Endometrial microvascular endothelial cells (primary cell): ENCODE results near the gene SLC35G3. TPM values are rescaled to one million over a fixed set of nuclear protein-coding genes. Genes with fewer than 3 reads are reported as not detected.
"Not testable (repeated sequence)": the region's sequence is repeated elsewhere in the genome, so short reads cannot be mapped to it uniquely, and the experiment has no call there.

Experiments used
- in situ Hi-C: cut with HindIII; loops from 2 replicates; pipeline ENCODE4 v1.10.0; 2017; ENCODE audit warnings: low sequenced_read_pairs, low pct_unique_long_range_greater_than_20kb; ENCODE audit errors: inconsistent ontology term
- total RNA-seq: library from RNA; depleted of rRNA; stranded (reverse); fragments of >200 nt; gene quantifications from one replicate; pipeline ENCODE4 v1.2.3, GENCODE V29; 2015; ENCODE audit errors: inconsistent ontology term

The SLC35G3 gene
- total RNA-seq, 1 donor from 2014 or later: not detected

DNA sequence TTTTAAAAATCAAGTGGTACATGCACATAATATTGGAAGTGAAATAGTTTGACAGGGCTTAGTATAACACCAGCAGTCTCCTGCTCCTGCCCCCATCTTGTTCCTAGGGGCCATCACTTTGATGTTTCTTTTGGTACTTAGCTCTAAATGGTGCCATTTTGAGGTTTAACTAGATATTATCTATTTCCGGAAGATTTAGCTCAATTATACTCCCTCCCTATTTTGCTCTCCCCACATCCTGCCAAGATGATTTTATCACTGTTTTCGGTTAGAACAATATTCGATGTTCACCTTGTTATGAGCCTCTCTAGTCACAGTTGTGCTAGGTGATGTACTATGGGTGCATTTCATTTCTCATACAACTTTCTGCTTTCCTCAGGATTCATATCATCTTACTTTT lies 20.0 kb upstream of the SLC35G3 start:
- in situ Hi-C loops: no loop called here

DNA sequence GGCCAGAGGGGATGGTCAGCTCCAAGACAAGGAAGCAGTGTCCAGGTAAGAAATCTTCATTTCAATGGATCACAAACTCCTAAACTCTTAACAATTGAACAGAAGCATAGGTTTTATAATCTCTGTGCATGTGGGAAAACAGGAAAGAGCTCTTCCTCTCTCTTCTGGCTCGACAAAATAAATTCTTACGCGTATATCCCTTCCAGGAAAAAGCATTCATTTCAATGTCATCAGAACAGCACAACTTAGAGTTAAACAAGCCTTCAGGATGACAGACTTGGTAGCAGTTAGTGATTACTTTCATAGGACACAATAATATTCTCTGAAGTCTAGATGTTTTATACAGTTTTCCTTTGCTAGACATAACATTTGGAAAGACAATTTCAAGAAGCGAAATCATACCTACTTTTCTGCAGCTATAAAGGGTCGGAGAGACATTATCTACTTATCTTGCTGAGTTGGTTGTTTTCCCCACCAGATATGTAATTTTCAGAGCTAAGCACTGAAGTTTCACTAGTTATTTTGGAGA lies 19.3 kb upstream of the SLC35G3 start:
- in situ Hi-C loops: no loop called here

DNA sequence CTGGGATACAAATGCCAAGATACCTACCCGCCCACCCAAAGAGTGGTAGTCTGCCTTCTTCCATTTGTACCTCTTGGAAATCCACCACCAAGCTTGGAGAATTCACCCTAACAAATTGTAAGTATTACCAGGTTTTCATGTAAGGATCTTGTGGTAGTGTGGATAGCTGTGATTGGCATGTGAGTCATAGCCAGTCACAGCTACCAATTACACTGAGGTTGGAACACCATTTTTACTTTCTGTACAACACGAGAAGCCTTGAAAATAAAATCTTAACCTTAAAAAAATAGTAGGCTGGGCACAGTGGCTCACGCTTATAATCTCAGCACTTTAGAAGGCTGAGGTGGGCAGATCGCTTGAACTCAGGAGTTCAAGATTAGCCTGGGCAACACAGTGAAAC lies 18.5 kb upstream of the SLC35G3 start:
- in situ Hi-C loops: no loop called here

DNA sequence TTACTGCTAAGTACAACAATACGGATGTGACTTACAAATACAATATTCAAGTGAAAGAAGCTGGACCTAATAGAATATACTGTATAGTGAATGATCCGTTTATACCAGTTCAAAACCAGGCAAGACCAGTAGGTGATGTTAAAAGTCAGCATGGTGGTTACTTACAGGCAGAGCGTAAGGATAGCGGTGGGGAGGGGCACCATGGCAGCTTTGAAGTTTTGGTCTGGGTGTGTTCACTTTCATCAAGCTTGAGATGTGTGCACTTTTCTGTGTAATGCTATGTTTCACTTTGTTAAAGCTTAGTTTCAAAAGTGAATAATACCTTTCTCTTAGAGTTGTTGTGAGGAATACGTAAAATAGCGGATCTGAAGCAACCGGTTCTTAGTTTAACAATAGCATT lies 16.5 kb upstream of the SLC35G3 start:
- in situ Hi-C loops: no loop called here

DNA sequence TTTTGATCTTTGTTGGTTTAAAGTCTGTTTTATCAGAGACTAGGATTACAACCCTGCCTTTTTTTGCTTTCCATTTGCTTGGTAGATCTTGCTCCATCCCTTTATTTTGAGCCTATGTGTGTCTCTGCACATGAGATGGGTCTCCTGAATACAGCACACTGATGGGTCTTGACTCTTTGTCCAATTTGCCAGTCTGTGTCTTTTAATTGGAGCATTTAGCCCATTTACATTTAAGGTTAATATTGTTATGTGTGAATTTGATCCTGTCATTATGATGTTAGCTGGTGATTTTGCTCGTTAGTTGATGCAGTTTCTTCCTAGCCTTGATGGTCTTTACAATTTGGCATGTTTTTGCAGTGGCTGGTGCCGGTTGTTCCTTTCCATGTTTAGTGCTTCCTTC lies 8.4 kb upstream of the SLC35G3 start:
- in situ Hi-C loops: not testable (repeated sequence)

DNA sequence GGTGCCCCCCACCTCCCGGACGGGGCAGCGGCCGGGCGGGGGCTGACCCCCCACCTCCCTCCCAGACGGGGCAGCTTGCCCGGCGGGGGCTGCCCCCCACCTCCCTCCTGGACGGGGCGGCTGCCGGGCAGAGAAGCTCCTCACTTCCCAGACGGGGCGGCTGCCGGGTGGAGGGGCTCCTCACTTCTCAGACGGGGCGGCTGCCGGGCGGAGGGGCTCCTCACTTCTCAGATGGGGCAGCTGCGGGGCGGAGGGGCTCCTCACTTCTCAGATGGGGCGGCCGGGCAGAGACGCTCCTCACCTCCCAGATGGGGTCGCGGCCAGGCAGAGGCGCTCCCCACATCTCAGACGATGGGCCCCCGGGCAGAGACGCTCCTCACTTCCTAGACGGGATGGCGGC lies 869 bp upstream of the SLC35G3 start:
- in situ Hi-C loops: not testable (repeated sequence)

DNA sequence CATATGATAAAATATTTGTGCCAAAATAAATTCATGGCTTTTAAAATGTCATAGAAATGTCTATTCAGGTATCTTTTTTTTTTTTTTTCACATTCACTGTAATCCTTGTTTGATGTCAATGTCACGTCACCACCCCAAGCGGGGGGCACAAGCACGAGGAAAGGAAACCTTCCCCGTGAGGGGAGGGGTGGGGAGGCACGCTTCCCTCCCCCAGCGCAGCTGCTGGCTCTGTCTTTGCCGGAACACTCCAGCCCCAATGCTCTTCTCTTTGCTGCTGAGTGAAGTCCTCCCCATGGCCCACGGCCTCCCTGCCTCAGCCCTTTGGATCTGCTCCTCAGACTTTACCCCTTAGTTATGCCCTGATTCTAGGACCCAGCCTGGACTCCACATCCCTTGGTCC lies 1.5 kb downstream of the SLC35G3 start:
- in situ Hi-C loops: no loop called here

DNA sequence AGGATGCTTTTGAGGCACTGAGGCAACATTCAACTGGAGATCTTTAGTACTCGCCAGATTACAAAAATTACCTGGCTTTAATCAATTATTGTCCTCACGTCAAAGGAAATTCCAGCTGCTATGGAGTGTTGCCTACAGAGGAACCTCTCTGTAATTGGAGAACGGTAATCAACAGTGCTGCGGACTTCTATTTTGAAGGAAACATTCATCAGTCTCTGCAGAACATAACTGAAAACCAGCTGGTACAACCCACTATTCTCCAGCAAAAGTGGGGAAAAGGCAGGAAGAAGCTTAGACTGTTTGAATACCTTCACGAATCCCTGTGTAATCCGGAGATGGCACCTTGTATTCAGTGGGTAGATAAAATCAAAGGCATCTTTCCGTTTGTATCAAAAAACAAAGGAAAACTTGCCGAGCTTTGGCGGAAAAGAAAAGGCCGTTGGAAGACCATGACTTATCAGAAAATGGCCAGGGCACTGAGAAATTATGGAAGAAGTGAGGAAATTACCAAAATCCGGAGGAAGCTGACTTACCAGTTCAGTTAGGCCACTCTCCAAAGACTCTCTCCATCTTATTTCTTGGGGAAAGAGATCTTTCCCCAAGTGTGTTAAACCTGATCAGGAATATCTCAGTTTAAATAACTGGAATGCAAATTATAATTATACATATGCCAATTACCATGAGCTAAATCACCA lies 3.0 kb downstream of the SLC35G3 start:
- in situ Hi-C loops: no loop called here

DNA sequence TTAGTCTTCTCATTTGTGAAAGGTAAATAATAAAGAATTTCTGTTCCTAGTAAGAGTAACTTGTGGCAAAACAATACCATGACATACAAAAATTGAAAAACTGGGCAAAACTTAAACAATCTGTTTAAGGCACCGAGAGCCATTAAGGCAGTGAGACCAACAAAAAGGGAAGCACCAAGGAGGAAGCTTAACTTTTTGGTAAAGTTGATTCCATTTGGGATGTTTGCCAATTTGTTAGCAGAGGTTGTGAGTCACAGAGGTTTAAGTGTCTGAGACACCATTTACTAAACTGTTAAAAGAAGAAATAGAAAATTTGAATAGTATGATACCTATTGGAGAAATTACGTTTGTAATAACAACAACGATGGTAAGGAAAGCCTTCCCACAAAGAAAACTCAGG lies 4.9 kb downstream of the SLC35G3 start:
- in situ Hi-C loops: no loop called here

DNA sequence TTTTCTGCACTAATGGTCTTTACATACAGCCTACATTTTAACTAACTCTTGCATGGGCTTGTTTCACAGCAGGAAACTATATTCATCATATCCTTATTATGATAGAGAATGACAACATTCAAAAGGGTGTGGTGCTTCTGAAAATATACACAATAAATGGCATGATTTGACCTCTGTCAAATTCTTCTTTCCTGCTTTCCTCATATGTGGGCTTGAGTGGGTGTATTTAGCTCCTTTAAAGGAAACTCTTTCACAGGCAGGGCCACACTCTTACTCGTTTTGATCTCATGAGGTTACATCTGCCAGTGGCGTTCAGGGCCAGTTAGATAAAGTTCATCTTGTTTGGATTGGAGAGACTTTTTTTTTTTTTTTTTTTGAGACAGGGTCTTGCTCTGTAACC lies 6.1 kb downstream of the SLC35G3 start:
- in situ Hi-C loops: no loop called here

DNA sequence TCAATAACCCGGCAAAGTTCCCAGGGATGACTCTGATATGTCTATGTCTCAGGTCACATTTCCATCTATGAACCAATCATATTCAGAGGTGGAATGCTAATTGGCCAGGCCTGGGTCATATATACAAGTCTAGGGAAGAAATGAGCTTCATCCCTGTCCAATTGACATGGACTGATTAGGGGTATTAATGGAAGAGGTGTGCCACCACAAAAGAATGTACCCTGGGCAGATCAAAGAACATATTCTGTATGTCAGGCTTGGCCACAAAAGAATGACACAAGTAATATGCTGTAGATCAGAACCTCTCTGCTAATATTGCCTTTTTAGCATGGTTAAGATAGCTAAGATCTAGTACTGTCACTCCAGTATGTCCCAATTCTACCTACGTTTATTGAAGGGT lies 6.7 kb downstream of the SLC35G3 start:
- in situ Hi-C loops: no loop called here

DNA sequence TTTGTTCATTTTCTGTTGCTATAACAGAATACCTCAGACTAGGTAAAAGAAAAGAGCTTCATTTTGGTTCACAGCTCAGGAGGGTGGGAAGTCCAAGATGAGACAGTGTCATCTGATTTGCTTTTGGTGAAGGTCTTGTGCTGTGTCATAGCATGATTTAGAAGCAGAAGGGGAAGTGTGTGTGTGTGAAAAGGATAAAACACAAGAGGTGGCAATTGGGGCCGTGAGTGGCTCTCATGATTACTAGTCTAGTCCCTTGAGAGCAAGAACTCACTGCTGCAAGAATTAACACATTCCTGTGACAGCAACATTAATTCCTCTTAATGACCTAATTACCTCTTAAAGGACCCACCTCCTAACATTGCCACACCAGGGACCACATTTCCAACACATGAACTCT lies 8.3 kb downstream of the SLC35G3 start:
- in situ Hi-C loops: no loop called here

DNA sequence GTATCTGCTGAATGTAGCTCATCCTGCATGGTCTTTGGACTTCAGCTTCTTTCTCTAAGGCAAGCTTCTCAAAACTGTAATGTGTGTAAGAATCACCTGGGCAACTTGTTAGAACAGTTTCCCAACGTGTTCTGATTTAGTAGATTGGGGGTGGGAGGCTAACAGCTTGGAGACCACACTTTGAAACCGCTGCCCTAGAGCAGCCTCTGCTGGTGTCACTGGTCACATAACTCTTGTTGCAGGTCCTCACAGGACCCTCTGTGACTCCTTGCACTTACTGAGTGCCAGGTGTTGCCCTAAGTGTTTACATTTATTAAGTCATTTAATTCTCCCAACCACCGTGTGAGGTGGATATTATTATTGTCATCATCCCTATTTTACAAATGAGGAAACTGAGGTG lies 9.9 kb downstream of the SLC35G3 start:
- in situ Hi-C loops: no loop called here

DNA sequence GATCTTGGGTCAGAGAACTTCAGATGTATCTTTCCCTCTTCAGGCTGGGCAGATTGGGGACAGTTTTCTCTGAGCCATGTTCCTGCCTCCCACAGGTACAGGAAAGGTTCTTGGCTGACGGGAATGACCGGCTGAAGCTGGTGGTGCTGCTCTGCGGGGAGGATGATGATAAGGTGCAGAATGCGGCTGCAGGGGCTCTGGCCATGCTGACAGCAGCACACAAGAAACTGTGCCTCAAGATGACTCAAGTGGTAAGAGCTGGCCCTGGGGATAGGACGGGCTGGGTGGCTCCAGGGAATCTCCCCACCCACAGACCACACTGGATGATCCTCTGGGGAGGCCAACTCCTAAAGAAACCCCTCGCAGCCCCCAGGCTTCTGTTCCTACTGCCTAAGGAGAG lies 10.9 kb downstream of the SLC35G3 start:
- in situ Hi-C loops: no loop called here

DNA sequence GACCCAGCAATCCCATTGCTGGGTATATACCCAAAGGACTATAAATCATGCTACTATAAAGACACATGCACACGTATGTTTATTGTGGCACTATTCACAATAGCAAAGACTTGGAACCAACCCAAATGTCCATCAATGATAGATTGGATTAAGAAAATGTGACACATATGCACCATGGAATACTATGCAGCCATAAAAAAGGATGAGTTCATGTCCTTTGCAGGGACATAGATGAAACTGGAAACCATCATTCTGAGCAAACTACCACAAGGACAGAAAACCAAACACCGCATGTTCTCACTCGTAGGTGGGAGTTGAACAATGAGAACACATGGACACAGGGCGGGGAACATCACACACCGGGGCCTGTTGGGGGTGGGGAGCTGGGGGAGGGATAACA lies 14.8 kb downstream of the SLC35G3 start:
- in situ Hi-C loops: not testable (repeated sequence)

DNA sequence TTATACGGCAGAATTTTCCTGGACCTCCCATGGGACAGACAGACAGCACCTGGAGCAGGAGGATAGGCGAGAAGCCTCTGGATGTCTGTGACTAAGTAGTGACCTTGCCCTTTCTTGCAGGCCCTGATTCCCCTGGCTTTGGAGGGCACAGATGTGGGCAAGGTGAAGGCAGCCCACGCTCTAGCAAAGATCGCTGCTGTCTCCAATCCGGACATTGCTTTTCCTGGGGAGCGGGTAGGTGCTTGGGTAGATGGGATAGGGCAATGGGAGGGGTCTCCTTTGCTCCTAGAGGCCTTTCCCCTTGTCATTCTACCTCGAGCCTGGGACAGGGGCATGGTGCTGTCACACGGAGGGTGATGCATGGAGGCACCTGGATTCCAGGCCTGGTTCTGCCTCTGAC lies 17.3 kb downstream of the SLC35G3 start:
- in situ Hi-C loops: no loop called here

DNA sequence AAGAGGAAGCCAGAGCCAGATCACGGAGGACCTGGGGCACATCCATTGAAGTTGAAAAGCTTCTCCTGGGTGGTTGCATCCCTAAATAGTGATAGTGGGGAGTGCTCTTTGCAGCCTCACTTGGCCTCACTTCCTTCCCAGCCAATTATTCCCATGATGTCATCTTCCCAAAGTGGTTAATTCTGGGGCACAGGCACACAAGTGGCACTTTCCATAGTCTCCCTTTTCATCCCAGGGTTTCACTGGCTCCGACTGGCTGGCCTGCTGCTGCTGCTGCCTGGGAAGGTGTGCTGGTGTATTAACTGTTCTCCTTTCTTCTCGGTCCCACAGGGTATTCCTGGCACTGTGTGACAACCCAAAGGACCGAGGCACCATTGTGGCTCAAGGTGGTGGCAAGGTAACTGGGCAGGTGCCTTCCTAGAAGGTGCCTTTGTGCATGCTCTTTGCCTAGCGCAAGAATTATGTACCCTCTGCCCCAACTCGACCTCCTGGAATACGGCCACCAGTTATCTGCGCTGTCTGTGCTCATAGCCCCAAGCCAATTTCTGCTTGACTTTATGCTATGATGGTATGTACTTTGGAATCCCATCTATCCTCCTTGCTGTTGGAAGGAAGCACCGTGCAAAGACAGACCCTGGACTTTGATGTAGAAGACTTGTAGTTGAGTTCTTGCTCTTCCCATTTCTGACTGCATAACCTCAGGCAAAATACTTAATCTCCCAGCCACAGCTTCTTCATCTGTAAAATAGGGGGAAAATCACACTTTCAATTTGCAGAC lies 18.4 kb downstream of the SLC35G3 start:
- in situ Hi-C loops: no loop called here

DNA sequence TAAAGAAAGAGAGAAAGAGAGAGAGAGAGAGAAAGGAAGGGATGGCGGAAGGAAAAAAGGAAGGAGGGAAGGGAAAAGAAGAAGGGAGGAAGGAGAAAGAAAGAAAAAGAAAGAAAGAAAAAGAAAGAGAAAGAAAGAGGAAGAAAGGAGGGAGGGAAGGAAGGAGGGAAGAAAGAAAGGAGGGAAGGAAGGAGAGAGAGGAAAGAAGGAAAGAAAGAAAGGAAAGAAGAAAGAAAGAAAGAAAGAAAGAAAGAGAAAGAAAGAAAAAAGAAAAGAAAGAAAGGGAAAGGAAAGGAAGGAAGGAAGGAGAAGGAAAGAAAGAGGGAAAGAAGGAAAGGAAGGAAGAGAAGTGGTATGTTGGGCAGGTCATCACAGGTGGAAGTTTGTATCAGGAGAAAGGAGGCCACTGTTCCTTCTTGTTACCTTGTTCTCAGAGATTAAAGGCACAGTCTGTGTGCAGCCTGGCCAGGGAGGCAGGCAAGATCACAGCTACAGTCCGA lies 19.3 kb downstream of the SLC35G3 start:
- in situ Hi-C loops: no loop called here

DNA sequence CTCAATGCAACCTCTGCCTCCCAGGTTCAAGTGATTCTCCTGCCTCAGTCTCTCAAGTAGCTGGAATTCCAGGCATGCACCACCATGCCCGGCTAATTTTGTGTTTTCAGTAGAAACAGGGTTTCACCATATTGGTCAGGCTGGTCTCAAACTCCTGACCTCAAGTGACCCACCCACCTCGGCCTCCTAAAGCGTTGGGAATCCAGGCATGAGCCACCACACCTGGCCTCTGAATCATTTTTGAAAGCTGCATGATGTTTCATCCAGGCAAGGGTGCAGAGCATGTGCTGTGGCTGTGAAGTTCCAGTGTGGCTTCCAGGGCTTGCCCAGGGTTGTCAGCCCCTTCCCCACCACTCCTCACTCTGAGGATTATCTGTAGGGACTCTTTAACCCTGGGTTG lies 21.9 kb downstream of the SLC35G3 start:
- in situ Hi-C loops: not testable (repeated sequence)

DNA sequence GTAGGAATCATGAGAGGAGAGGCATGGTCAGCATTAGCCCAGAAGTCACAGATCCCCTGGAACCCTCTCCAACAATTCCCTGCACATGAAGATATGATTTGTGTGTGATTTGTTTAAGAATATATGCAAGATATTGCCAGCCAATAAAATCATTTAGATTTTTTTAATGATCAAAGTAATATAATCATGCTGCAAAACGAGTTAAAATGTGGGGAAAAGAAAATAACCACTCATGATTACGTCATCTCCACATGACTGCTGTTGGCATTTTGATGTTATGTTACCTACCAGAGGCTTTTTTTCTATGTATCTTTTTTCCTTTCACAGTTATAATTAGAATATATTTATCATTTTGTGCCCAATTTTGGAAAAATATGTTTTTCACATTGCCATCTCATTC lies 22.4 kb downstream of the SLC35G3 start:
- in situ Hi-C loops: no loop called here
